DOHH2 (cell line): ENCODE data around the gene ISL2.

ENCODE experiments used
- H3F3A ChIP-seq: fragments of 200-600 bp; sonication (generic), shearing (Covaris generic); 2 replicates; pipeline ENCODE4 v1.6.0; 2016; ENCODE audit warnings: antibody characterized with exemption, mild to moderate bottlenecking; ENCODE audit not compliant: control insufficient read depth, insufficient read depth
- H3K27ac ChIP-seq: fragments of 200-600 bp; sonication (generic); 2 replicates; pipeline ENCODE4 v1.5.1; 2014; ENCODE audit warnings: low read depth, mild to moderate bottlenecking, low read length, moderate library complexity
- H3K27me3 ChIP-seq: fragments of 200-600 bp; sonication (generic); 2 replicates; pipeline ENCODE4 v1.6.1; 2014; ENCODE audit warnings: mild to moderate bottlenecking, low read length, mixed read lengths; ENCODE audit not compliant: control insufficient read depth
- H3K36me3 ChIP-seq: fragments of 200-600 bp; sonication (generic); 2 replicates; pipeline ENCODE4 v1.6.1; 2014; ENCODE audit warnings: mild to moderate bottlenecking, low read length, moderate library complexity, mixed read lengths; ENCODE audit not compliant: control insufficient read depth
- H3K4me1 ChIP-seq: fragments of 200-600 bp; sonication (generic); 2 replicates; pipeline ENCODE4 v1.6.1; 2014; ENCODE audit warnings: mild to moderate bottlenecking, low read length, mixed read lengths; ENCODE audit not compliant: control insufficient read depth
- H3K4me2 ChIP-seq: fragments of 200-600 bp; sonication (generic); 2 replicates; pipeline ENCODE4 v1.6.0; 2014; ENCODE audit warnings: mild to moderate bottlenecking, low read length, moderate library complexity
- H3K4me3 ChIP-seq: fragments of 200-600 bp; sonication (generic); 2 replicates; pipeline ENCODE4 v1.5.1; 2014; ENCODE audit warnings: mild to moderate bottlenecking, low read length, mixed read lengths
- H3K79me2 ChIP-seq: fragments of 200-600 bp; sonication (generic); 2 replicates; pipeline ENCODE4 v1.6.1; 2014; ENCODE audit warnings: mild to moderate bottlenecking, low read length, mixed read lengths; ENCODE audit not compliant: control insufficient read depth
- H3K9me2 ChIP-seq: fragments of 200-600 bp; sonication (generic); replicated peaks from 2 replicates; pipeline ENCODE4 v1.6.1; 2014; ENCODE audit warnings: mild to moderate bottlenecking, low read length, mixed read lengths; ENCODE audit not compliant: control insufficient read depth
- H3K9me3 ChIP-seq: fragments of 200-600 bp; sonication (generic); 2 replicates; pipeline ENCODE4 v1.6.1; 2014; ENCODE audit warnings: antibody characterized with exemption, low read length, mixed read lengths; ENCODE audit not compliant: control insufficient read depth, insufficient read depth
- H4K20me1 ChIP-seq: fragments of 200-600 bp; sonication (generic); 2 replicates; pipeline ENCODE4 v1.6.0; 2014; ENCODE audit warnings: low read depth, mild to moderate bottlenecking, antibody characterized with exemption, low read length, moderate library complexity; ENCODE audit not compliant: control insufficient read depth, insufficient read depth
- CTCF ChIP-seq: fragments of 200-600 bp; sonication (generic); IDR thresholded peaks from one replicate; pipeline ENCODE4 v1.5.1; 2014; ENCODE audit warnings: antibody characterized with exemption, mild to moderate bottlenecking, low read depth, low read length; ENCODE audit not compliant: poor library complexity, severe bottlenecking
- EZH2phosphoT487 ChIP-seq: fragments of 200-600 bp; sonication (generic); IDR thresholded peaks from 2 replicates; pipeline ENCODE4 v1.6.1; 2017; ENCODE audit warnings: borderline replicate concordance, mild to moderate bottlenecking, antibody characterized with exemption, low read length, moderate library complexity, mixed read lengths

ISL2 gene

GRCh38 chr15:76363251-76363650, 26.7 kb downstream of the ISL2 start:
- no peaks in the 10 kb centered on the region for H3K9me3 ChIP-seq
- H3K4me3 ChIP-seq, result no peak overlapping the region
- peaks cover 8% of the 10 kb centered on the region; the same call in 1 of the 2 replicates for H3K27me3 ChIP-seq
- no peaks in the 10 kb centered on the region for H3F3A ChIP-seq
- no peaks in the 10 kb centered on the region for H4K20me1 ChIP-seq
- H3K36me3 ChIP-seq, result no peaks in the 10 kb centered on the region
- H3K4me2 ChIP-seq, result no peak overlapping the region
- H3K79me2 ChIP-seq, result no peaks in the 10 kb centered on the region
- no peaks in the 10 kb centered on the region for H3K4me1 ChIP-seq
- H3K9me2 ChIP-seq, result no peaks in the 10 kb centered on the region
- TF ChIP-seq EZH2phosphoT487 (no peak), CTCF (no peak)
- no peak overlapping the region for H3K27ac ChIP-seq

DNA sequence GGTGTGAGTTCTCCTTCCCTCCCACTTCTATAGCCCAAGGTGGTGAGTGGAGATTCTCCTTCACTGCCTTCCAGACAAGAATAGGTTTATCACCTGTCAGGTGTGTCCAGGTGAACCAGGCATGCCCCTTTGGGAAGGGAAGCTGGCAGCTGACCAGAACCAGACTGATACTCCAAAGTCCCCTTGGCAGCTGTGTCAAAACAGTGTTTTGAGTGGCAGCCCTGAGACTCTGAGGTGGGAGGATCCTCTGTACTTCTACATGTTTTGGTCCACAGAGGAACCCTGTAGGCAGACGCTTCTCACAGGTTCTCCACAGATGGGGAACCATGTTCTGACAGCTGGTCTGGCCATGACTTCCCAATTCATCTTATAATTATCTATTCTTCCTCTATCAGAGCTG, 30.1 kb downstream of the ISL2 start:
- Histone ChIP-seq H3K4me3 (no peak overlapping the region), H3K4me2 (no peak overlapping the region), H3K4me1 (no peaks in the 10 kb centered on the region), H3F3A (no peaks in the 10 kb centered on the region), H3K79me2 (no peaks in the 10 kb centered on the region), H3K27me3 (peaks cover 8% of the 10 kb centered on the region; the same call in 1 of the 2 replicates), H3K27ac (no peak overlapping the region), H3K9me2 (no peaks in the 10 kb centered on the region), H3K9me3 (no peaks in the 10 kb centered on the region), H4K20me1 (no peaks in the 10 kb centered on the region), H3K36me3 (no peaks in the 10 kb centered on the region)
- no peak for TF ChIP-seq CTCF
- no peak for TF ChIP-seq EZH2phosphoT487

DNA sequence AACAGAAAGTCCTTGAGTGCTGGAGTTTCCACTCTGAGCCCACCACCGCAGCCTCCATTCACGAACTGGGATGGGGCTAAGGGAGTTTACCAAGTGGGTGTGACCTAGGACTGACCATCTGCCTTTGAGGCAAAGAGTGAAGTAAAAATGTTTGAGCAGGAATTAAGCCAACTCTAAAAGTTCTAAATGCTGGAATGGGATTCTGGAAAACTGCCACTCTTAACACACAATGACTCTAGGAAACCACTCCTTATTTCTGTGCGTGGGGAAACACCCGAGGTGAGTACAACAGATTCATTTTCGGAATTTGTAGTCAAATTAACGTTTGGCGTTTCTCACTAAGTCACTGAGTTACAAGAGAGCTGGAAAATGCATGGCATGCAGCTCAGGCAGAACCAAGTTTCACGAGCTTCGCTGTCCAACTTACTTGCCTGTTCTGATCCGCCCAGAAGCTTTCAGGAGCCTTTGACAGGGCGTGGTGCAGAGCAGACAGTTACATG, 31.6 kb downstream of the ISL2 start:
- Histone ChIP-seq H3K9me3 (no peaks in the 10 kb centered on the region), H3K36me3 (no peaks in the 10 kb centered on the region), H3K4me2 (no peak overlapping the region), H3K27ac (no peak overlapping the region), H3K27me3 (peaks cover 8% of the 10 kb centered on the region; the same call in 1 of the 2 replicates), H3K4me1 (no peaks in the 10 kb centered on the region), H3K4me3 (no peak overlapping the region), H3F3A (no peaks in the 10 kb centered on the region), H4K20me1 (no peaks in the 10 kb centered on the region), H3K79me2 (no peaks in the 10 kb centered on the region), H3K9me2 (no peaks in the 10 kb centered on the region)
- no peak for TF ChIP-seq EZH2phosphoT487

- no peak for TF ChIP-seq CTCF
- no peak for TF ChIP-seq EZH2phosphoT487
- Histone ChIP-seq H3K4me1 (no peaks in the 10 kb centered on the region), H3K27me3 (no peaks in the 10 kb centered on the region), H3K79me2 (no peaks in the 10 kb centered on the region), H3K4me3 (no peak overlapping the region), H3F3A (no peaks in the 10 kb centered on the region), H3K9me2 (no peaks in the 10 kb centered on the region), H3K9me3 (no peaks in the 10 kb centered on the region), H3K36me3 (no peaks in the 10 kb centered on the region), H4K20me1 (no peaks in the 10 kb centered on the region), H3K4me2 (no peak overlapping the region), H3K27ac (no peak overlapping the region)
These were observed 39.5 kb downstream of the ISL2 start for GRCh38 chr15:76376029-76376428.
